H1 (cell line): ENCODE results near the gene GLG1. TPM values are rescaled to one million over a fixed set of nuclear protein-coding genes. Genes with fewer than 3 reads are reported as not detected.

Source experiments
- CTCF ChIA-PET: fragments of 300-600 bp; sonication (Branson Sonifier 250); formaldehyde crosslinking; loops from one replicate; lab custom pipeline; 2021; ENCODE audit not compliant: partially characterized antibody; lab: Charles Lee
- POLR2A ChIA-PET: fragments of 300-600 bp; sonication (Branson Sonifier 250); formaldehyde crosslinking; loops from one replicate; lab custom pipeline; 2021; ENCODE audit warnings: inconsistent platforms; ENCODE audit not compliant: partially characterized antibody; lab: Charles Lee
- DNase-seq, 2 experiments: peaks; one replicate each; pipeline versions ENCODE4 v3.0.0 to v3.0.0-alpha.2; 2010 to 2022; ENCODE audit warnings: low spot score in 2 of 2, low read depth in 1 of 2, mixed read lengths in 1 of 2
- FAIRE-seq: peaks from 2 replicates; lab custom pipeline; 2011; peaks lifted over from hg19 to GRCh38; lab: Jason Lieb, UNC
- H2AFZ ChIP-seq: 2 replicates; pipeline ENCODE4 v1.8.1; 2012; ENCODE audit warnings: low read length, inconsistent platforms
- H2AK5ac ChIP-seq: 2 replicates; pipeline ENCODE4 v1.6.1; 2013; ENCODE audit warnings: low read depth, low read length
- H2BK120ac ChIP-seq: replicated peaks from 2 replicates; pipeline ENCODE3; 2013; ENCODE audit warnings: low read depth, low read length, inconsistent platforms
- H2BK12ac ChIP-seq: 2 replicates; pipeline ENCODE4 v1.6.1; 2013; ENCODE audit warnings: low read depth, low read length
- H2BK15ac ChIP-seq: 2 replicates; pipeline ENCODE4 v1.6.1; 2013; ENCODE audit warnings: low read length
- H2BK20ac ChIP-seq: 2 replicates; pipeline ENCODE4 v1.6.1; 2013; ENCODE audit warnings: low read length
- H2BK5ac ChIP-seq: 2 replicates; pipeline ENCODE4 v1.6.1; 2013; ENCODE audit warnings: low read depth, low read length
- H3K14ac ChIP-seq: 2 replicates; pipeline ENCODE4 v1.6.1; 2013; ENCODE audit warnings: inconsistent platforms; ENCODE audit not compliant: insufficient read length
- H3K18ac ChIP-seq: 2 replicates; pipeline ENCODE4 v1.6.1; 2013; ENCODE audit warnings: low read length; ENCODE audit errors: extremely low read depth
- H3K23ac ChIP-seq: 2 replicates; pipeline ENCODE4 v1.6.1; 2013; ENCODE audit warnings: inconsistent platforms; ENCODE audit not compliant: insufficient read length
- H3K23me2 ChIP-seq: 2 replicates; pipeline ENCODE4 v1.6.1; 2013; ENCODE audit warnings: low read depth, low read length
- H3K27ac ChIP-seq: 2 replicates; pipeline ENCODE4 v1.6.1; 2011; ENCODE audit warnings: low read depth, low read length, inconsistent platforms
- H3K27me3 ChIP-seq, 4 experiments: replicated peaks in 1 of 4; 1 replicate in 1 of 4; 2 replicates in 3 of 4; pipeline versions ENCODE4 v1.6.1 to v1.8.1; 2011 to 2013; ENCODE audit warnings: low read length in 3 of 4, mild to moderate bottlenecking in 3 of 4, inconsistent platforms in 2 of 4, mixed read lengths in 2 of 4, moderate library complexity in 1 of 4; ENCODE audit not compliant: control insufficient read depth in 3 of 4, insufficient read depth in 3 of 4; ENCODE audit errors: extremely low read depth in 1 of 4
- H3K36me3 ChIP-seq, 4 experiments: 2 replicates each; pipeline versions ENCODE4 v1.6.1 to v1.8.1; 2011 to 2013; ENCODE audit warnings: mild to moderate bottlenecking in 4 of 4, low read length in 3 of 4, moderate library complexity in 2 of 4, control low read depth in 1 of 4, inconsistent platforms in 1 of 4; ENCODE audit not compliant: insufficient read depth in 4 of 4, control insufficient read depth in 2 of 4
- H3K4ac ChIP-seq: replicated peaks from 2 replicates; pipeline ENCODE3; 2013; ENCODE audit warnings: low read length, low read depth, mixed read lengths, inconsistent platforms; ENCODE audit not compliant: insufficient read length
- H3K4me1 ChIP-seq, 4 experiments: replicated peaks in 1 of 4; 1 replicate in 1 of 4; 2 replicates in 3 of 4; pipeline versions ENCODE4 v1.6.1 to v1.8.1; 2011 to 2013; ENCODE audit warnings: low read length in 3 of 4, inconsistent platforms in 2 of 4, mixed read lengths in 1 of 4; ENCODE audit not compliant: insufficient read depth in 4 of 4, control insufficient read depth in 3 of 4
- H3K4me2 ChIP-seq, 2 experiments: 2 replicates each; pipeline versions ENCODE4 v1.6.1 to v1.8.1; 2011 to 2013; ENCODE audit warnings: low read depth in 2 of 2, low read length in 2 of 2, control low read depth in 1 of 2, inconsistent platforms in 1 of 2, mild to moderate bottlenecking in 1 of 2; ENCODE audit not compliant: insufficient read depth in 1 of 2
- H3K4me3 ChIP-seq, 4 experiments: fragments of 200-600, 300-600 bp in 1 of 4; sonication (generic), shearing (Covaris generic), sonication (Bioruptor Twin) in 1 of 4; 2 replicates each; pipeline versions ENCODE4 v1.5.1 to v1.8.1; 2011 to 2016; ENCODE audit warnings: low read length in 4 of 4, low read depth in 3 of 4, control low read depth in 2 of 4, inconsistent platforms in 2 of 4, mild to moderate bottlenecking in 2 of 4, mixed read lengths in 1 of 4, moderate library complexity in 1 of 4; ENCODE audit not compliant: insufficient read depth in 2 of 4; ENCODE audit errors: extremely low read depth in 1 of 4
- H3K56ac ChIP-seq: replicated peaks from 2 replicates; pipeline ENCODE3; 2013; ENCODE audit warnings: low read depth, mild to moderate bottlenecking, mixed read lengths, low read length, inconsistent platforms; ENCODE audit not compliant: insufficient read length
- H3K79me1 ChIP-seq: 2 replicates; pipeline ENCODE4 v1.6.1; 2013; ENCODE audit warnings: low read depth, low read length, control low read depth
- H3K79me2 ChIP-seq, 2 experiments: 2 replicates each; pipeline versions ENCODE4 v1.6.1 to v1.8.1; 2012 to 2013; ENCODE audit warnings: low read length in 2 of 2, mild to moderate bottlenecking in 2 of 2, inconsistent platforms in 1 of 2; ENCODE audit not compliant: insufficient read depth in 2 of 2, control insufficient read depth in 1 of 2
- H3K9ac ChIP-seq, 4 experiments: replicated peaks in 1 of 4; 1 replicate in 1 of 4; 2 replicates in 3 of 4; pipeline versions ENCODE4 v1.6.1 to v1.8.1; 2011 to 2013; ENCODE audit warnings: low read depth in 3 of 4, low read length in 3 of 4, control low read depth in 2 of 4, mild to moderate bottlenecking in 2 of 4, moderate library complexity in 2 of 4, inconsistent platforms in 1 of 4; ENCODE audit errors: extremely low read depth in 1 of 4
- H3K9me3 ChIP-seq, 2 experiments: 2 replicates each; pipeline versions ENCODE4 v1.6.1 to v1.8.1; 2012 to 2013; ENCODE audit warnings: mild to moderate bottlenecking in 2 of 2, moderate library complexity in 2 of 2, control low read depth in 1 of 2, inconsistent platforms in 1 of 2, low read depth in 1 of 2, low read length in 1 of 2, mixed read lengths in 1 of 2; ENCODE audit not compliant: insufficient read depth in 2 of 2
- H4K20me1 ChIP-seq, 2 experiments: replicated peaks in 1 of 2; 2 replicates each; pipeline versions ENCODE3 to v1.8.1; 2011 to 2013; ENCODE audit warnings: inconsistent platforms in 2 of 2, low read length in 2 of 2, mild to moderate bottlenecking in 1 of 2; ENCODE audit not compliant: insufficient read depth in 2 of 2, control insufficient read depth in 1 of 2
- H4K5ac ChIP-seq: 2 replicates; pipeline ENCODE4 v1.6.1; 2013; ENCODE audit warnings: low read length, low read depth, mixed read lengths, inconsistent platforms; ENCODE audit not compliant: insufficient read length
- H4K8ac ChIP-seq: 2 replicates; pipeline ENCODE4 v1.8.0; 2013; ENCODE audit warnings: mild to moderate bottlenecking, moderate library complexity, low read length, inconsistent platforms; ENCODE audit not compliant: insufficient read depth; ENCODE audit errors: extremely low read depth
- H4K91ac ChIP-seq: replicated peaks from 2 replicates; pipeline ENCODE3; 2013; ENCODE audit warnings: low read length, mixed read lengths, inconsistent platforms; ENCODE audit not compliant: insufficient read length
- CBX5 ChIP-seq: fragments of 300-800, 300-1000 bp; sonication (generic); IDR thresholded peaks from 2 replicates; pipeline ENCODE4 v1.7.1; 2016; ENCODE audit warnings: antibody characterized with exemption, low read length, low read depth
- EP300 ChIP-seq, 2 experiments: IDR thresholded peaks; 1 replicate in 1 of 2; 2 replicates in 1 of 2; pipeline ENCODE4 v1.6.1; 2011 to 2012; ENCODE audit warnings: low read depth in 2 of 2, low read length in 2 of 2, mild to moderate bottlenecking in 2 of 2, borderline replicate concordance in 1 of 2, inconsistent platforms in 1 of 2, moderate library complexity in 1 of 2
- EZH2 ChIP-seq: fragments of 200-600 bp; sonication (generic); IDR thresholded peaks from 2 replicates; pipeline ENCODE4 v1.7.1; 2012; ENCODE audit warnings: low read depth, mild to moderate bottlenecking, moderate library complexity, low read length, inconsistent platforms; ENCODE audit not compliant: severe bottlenecking
- HDAC6 ChIP-seq: IDR thresholded peaks from one replicate; pipeline ENCODE4 v1.7.1; 2012; ENCODE audit warnings: low read depth, mild to moderate bottlenecking, inconsistent platforms, low read length, moderate library complexity
- KDM4A ChIP-seq: IDR thresholded peaks from one replicate; pipeline ENCODE4 v1.7.1; 2012; ENCODE audit warnings: low read depth, mild to moderate bottlenecking, moderate library complexity, low read length, inconsistent platforms; ENCODE audit not compliant: severe bottlenecking
- KDM5A ChIP-seq: fragments of 200-600 bp; IDR thresholded peaks from 2 replicates; pipeline ENCODE4 v1.7.1; 2012; ENCODE audit warnings: mild to moderate bottlenecking, low read length, inconsistent platforms, mixed read lengths
- MAFK ChIP-seq: IDR thresholded peaks from 2 replicates; pipeline ENCODE4 v1.6.1; 2012; ENCODE audit warnings: low read depth, mild to moderate bottlenecking, improper control_type of control experiment, low read length
- PHF8 ChIP-seq: fragments of 200-600 bp; sonication (generic); conservative IDR thresholded peaks from 2 replicates; pipeline ENCODE4 v1.7.1; 2012; ENCODE audit warnings: low read depth, mild to moderate bottlenecking, inconsistent platforms, low read length, moderate library complexity
- SAP30 ChIP-seq: fragments of 300-600 bp; sonication (generic); IDR thresholded peaks from 2 replicates; pipeline ENCODE4 v1.7.1; 2012; ENCODE audit warnings: low read length, moderate library complexity, mild to moderate bottlenecking, inconsistent platforms; ENCODE audit not compliant: insufficient read depth, insufficient replicate concordance
- SIX5 ChIP-seq: IDR thresholded peaks from 2 replicates; pipeline ENCODE4 v1.6.1; 2011; ENCODE audit warnings: mild to moderate bottlenecking, low read depth, low read length
- SRF ChIP-seq: IDR thresholded peaks from 2 replicates; pipeline ENCODE4 v1.6.1; 2011; ENCODE audit warnings: mild to moderate bottlenecking, low read depth, low read length, moderate library complexity
- TBP ChIP-seq: IDR thresholded peaks from 2 replicates; pipeline ENCODE4 v1.6.1; 2011; ENCODE audit warnings: low read depth, low read length, improper control_type of control experiment
- ZNF274 ChIP-seq: IDR thresholded peaks from 2 replicates; pipeline ENCODE4 v1.7.0; 2012; ENCODE audit warnings: low read length, borderline replicate concordance; ENCODE audit errors: extremely low read depth
- WGBS, 2 experiments: shearing (Covaris generic) in 1 of 2; methylation state at CpG; one replicate each; pipeline versions ENCODE4 v1.1.6 to v1.1.7; 2013 to 2015; ENCODE audit warnings: low lambda C conversion rate in 2 of 2, mixed read lengths in 2 of 2, inconsistent platforms in 1 of 2, low coverage in 1 of 2, missing lambda C conversion rate in 1 of 2; ENCODE audit not compliant: insufficient replicate concordance in 2 of 2, insufficient coverage in 1 of 2, insufficient read length in 1 of 2; ENCODE audit errors: extremely low coverage in 1 of 2, missing lambda C conversion rate in 1 of 2; 5-methylcytosine and 5-hydroxymethylcytosine counted together
- polyA plus RNA-seq, 7 experiments: library from polyadenylated mRNA; depleted of rRNA in 3 of 7; stranded (reverse) in 5 of 7; unstranded in 2 of 7; fragments of >200 nt in 5 of 7; fragments of 200-250 nt in 2 of 7; gene quantifications; 1 replicate in 5 of 7; 2 replicates in 1 of 7; 4 replicates in 1 of 7; pipeline versions ENCODE4 v1.2.1 to v1.2.3, GENCODE V29; 2011 to 2013; ENCODE audit warnings: missing spikeins in 2 of 7, mixed read lengths in 2 of 7
- total RNA-seq: library from RNA; stranded (reverse); fragmentation: NEBNext Ultra II Directional; extraction: Animal tissue kit (Norgen Biotek cat#: 25700); gene quantifications from 2 replicates; pipeline ENCODE4 v1.2.1, GENCODE V29; 2021

The GLG1 gene
- total and polyA plus RNA-seq, 2 of the 8 experiments (the other 6 are each of a cell fraction or from before 2014, with no cell fraction given), result 53.4 to 139 TPM

DNA sequence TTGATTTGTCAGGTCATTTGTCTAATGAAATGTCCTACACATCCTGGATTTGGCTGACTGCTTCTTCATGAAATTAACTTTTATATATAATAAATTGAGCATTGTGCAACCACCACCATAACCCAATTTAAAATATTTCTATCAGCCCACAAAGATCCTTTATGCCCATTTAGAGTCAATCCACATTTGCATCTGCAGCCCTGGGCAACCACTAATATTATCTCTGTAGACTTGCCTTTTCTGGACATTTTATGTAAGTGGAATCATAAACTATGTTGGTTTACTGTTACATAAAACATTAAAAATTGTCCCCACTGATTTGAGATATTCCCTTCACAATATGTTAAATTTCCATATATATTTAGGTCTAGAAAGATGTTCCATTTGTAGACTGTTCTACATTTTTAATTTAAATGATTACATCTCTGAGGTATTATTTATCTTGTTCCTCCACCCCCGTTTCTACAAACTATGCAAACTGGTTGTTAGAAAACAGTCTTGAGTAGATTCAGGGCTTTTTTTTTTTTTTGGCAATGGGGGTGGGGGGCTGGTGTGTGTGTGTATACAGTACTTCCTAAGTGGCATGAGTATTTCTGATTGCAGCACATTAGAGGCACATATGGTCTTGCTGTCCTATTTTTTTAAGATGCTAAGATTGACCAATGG is 43.1 kb upstream of the GLG1 start:
- Histone ChIP-seq H3K4me2 (no peak overlapping the region), H2BK120ac (no peak overlapping the region), H3K79me1 (peaks cover 7% of the 10 kb centered on the region; the same call in 1 of the 2 replicates), H2BK12ac (no peak overlapping the region), H3K4me1 (no peaks in the 10 kb centered on the region), H3K23me2 (no peaks in the 10 kb centered on the region), H3K27me3 (no peaks in the 10 kb centered on the region), H2BK20ac (no peak overlapping the region), H4K20me1 (peaks cover 6 to 13% of the 10 kb centered on the region in 2 experiments), H4K8ac (no peak overlapping the region), H3K18ac (no peak overlapping the region), H3K23ac (no peak overlapping the region), H3K14ac (no peak overlapping the region), H3K9me3 (no peaks in the 10 kb centered on the region), H2AK5ac (no peak overlapping the region), H3K27ac (no peak overlapping the region), H3K56ac (no peak overlapping the region), H3K4me3 (no peak overlapping the region), H3K9ac (no peak overlapping the region), H2BK15ac (no peak overlapping the region), H2BK5ac (no peak overlapping the region), H4K91ac (no peak overlapping the region), H4K5ac (no peak overlapping the region), H3K79me2 (peaks cover 3 to 62% of the 10 kb centered on the region in 2 experiments; a peak in 3 of 4 replicates), H3K36me3 (peaks cover 31 to 91% (median 67%) of the 10 kb centered on the region in 4 experiments), H2AFZ (no peak overlapping the region), H3K4ac (no peak overlapping the region)
- no peak for FAIRE-seq
- CTCF ChIA-PET, result interaction anchor here (0.6 to 2.2 kb wide), 6 partner anchors 8 to 195 kb away, joined by 3 to 13 read pairs (median 3); no protein-coding TSS in a partner anchor
- POLR2A ChIA-PET, result interaction anchor here (2.7 kb wide), 1 partner anchor 9 kb away, joined by 8 read pairs; no protein-coding TSS in a partner anchor
- WGBS, 2 experiments, result 95% methylated on average over 1 of the region's 1 CpG; no CpG with 5 or more reads in 1 of the 2 experiments
- no peak for DNase-seq
- TF ChIP-seq CBX5 (no peak), SIX5 (no peak), TBP (no peak), PHF8 (no peak), EZH2 (no peak), HDAC6 (no peak), SRF (no peak), EP300 (IDR thresholded peaks at IDR 0.05; ENCODE audit: borderline replicate concordance in 1 of 2, low read depth in 2 of 2, low read length in 2 of 2) (no peak), KDM5A (no peak), MAFK (no peak), ZNF274 (no peak), SAP30 (no peak), KDM4A (no peak)
